ENCODE data around the gene MICAL3. TPM values are rescaled to one million over a fixed set of nuclear protein-coding genes. Genes with fewer than 3 reads are reported as not detected.

MICAL3 gene
- total and polyA plus RNA-seq, 2 of the 8 experiments (the other 6 are each of a cell fraction or from before 2014, with no cell fraction given) = 8.3 to 41.8 TPM

DNA sequence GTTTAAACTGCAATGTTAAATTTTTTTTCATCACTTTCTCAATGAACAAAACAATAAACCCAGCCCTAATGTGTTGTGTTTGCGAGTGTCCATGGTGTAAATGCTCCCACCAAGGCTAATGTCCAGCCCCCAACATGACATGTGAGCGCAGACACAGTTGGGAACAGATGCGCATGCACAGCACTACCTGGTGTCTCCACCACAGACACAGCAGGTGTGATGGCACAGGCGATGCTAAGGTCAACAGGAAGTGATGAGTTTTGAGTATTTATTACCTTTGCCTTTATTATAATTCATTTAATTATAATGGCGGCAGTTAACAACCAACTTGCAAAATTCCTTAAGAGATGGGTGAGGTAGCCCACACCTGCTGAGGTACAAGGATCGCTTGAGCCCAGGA is 42.9 kb downstream of the MICAL3 start:
- Histone ChIP-seq H3K27me3 (replicated peaks in 1 of 4; ENCODE audit: control insufficient read depth in 3 of 4, extremely low read depth in 1 of 4, insufficient read depth in 3 of 4, low read length in 3 of 4) (no peaks in the 10 kb centered on the region), H3K27ac (ENCODE audit: low read depth, low read length) (no peak overlapping the region), H4K5ac (ENCODE audit: insufficient read length, low read depth, low read length) (no peak overlapping the region), H3K9ac (replicated peaks in 1 of 4; ENCODE audit: extremely low read depth in 1 of 4, low read depth in 3 of 4, low read length in 3 of 4) (no peak overlapping the region), H2AK5ac (ENCODE audit: low read depth, low read length) (no peak overlapping the region), H3K23ac (ENCODE audit: insufficient read length) (peak overlapping the region; percentile 59), H4K8ac (ENCODE audit: extremely low read depth, insufficient read depth, low read length) (no peak overlapping the region; the same call in 1 of the 2 replicates), H4K91ac (replicated peaks; ENCODE audit: insufficient read length, low read length) (no peak overlapping the region), H3K14ac (ENCODE audit: insufficient read length) (no peak overlapping the region), H3K4me3 (ENCODE audit: extremely low read depth in 1 of 4, insufficient read depth in 2 of 4, low read depth in 3 of 4, low read length in 4 of 4) (no peak overlapping the region), H2BK15ac (ENCODE audit: low read length) (peak overlapping the region; percentile 25; the same call in 1 of the 2 replicates), H3K4me2 (ENCODE audit: insufficient read depth in 1 of 2, low read depth in 2 of 2, low read length in 2 of 2) (no peak overlapping the region), H2AFZ (ENCODE audit: low read length) (no peak overlapping the region), H3K23me2 (ENCODE audit: low read depth, low read length) (no peaks in the 10 kb centered on the region), H3K9me3 (ENCODE audit: insufficient read depth in 2 of 2, low read depth in 1 of 2, low read length in 1 of 2) (no peaks in the 10 kb centered on the region), H4K20me1 (replicated peaks in 1 of 2; ENCODE audit: control insufficient read depth in 1 of 2, insufficient read depth in 2 of 2, low read length in 2 of 2) (peaks cover 0 to 16% of the 10 kb centered on the region in 2 experiments), H2BK5ac (ENCODE audit: low read depth, low read length) (no peak overlapping the region), H3K56ac (replicated peaks; ENCODE audit: insufficient read length, low read depth, low read length) (no peak overlapping the region), H3K4ac (replicated peaks; ENCODE audit: insufficient read length, low read depth, low read length) (no peak overlapping the region), H2BK12ac (ENCODE audit: low read depth, low read length) (no peak overlapping the region), H3K36me3 (ENCODE audit: control insufficient read depth in 2 of 4, insufficient read depth in 4 of 4, low read length in 3 of 4) (no peaks in the 10 kb centered on the region), H3K79me2 (ENCODE audit: control insufficient read depth in 1 of 2, insufficient read depth in 2 of 2, low read length in 2 of 2) (peaks cover 0 to 48% of the 10 kb centered on the region in 2 experiments; a peak in 2 of 4 replicates), H2BK120ac (replicated peaks; ENCODE audit: low read depth, low read length) (no peak overlapping the region), H2BK20ac (ENCODE audit: low read length) (no peak overlapping the region), H3K4me1 (replicated peaks in 1 of 4; ENCODE audit: control insufficient read depth in 3 of 4, insufficient read depth in 4 of 4, low read length in 3 of 4) (peaks cover 2 to 10% (median 7%) of the 10 kb centered on the region in 4 experiments), H3K18ac (ENCODE audit: extremely low read depth, low read length) (no peak overlapping the region), H3K79me1 (ENCODE audit: low read depth, low read length) (peaks cover 16% of the 10 kb centered on the region)
- TF ChIP-seq SRF (IDR thresholded peaks at IDR 0.05; ENCODE audit: low read depth, low read length) = no peak
- 0 out of 2 replicates have a peak, but pooled peaks have one; percentile 24 for TF ChIP-seq TCF12 (IDR thresholded peaks at IDR 0.05; ENCODE audit: low read depth, low read length)
- ChIA-PET POLR2A (ENCODE audit: partially characterized antibody) (no interaction called here), CTCF (ENCODE audit: partially characterized antibody) (no interaction called here)
- FAIRE-seq (no peak), DNase-seq (ENCODE audit: low read depth in 1 of 2, low spot score in 2 of 2) (no peak)
- WGBS, 2 experiments (ENCODE audit: extremely low coverage in 1 of 2, insufficient coverage in 1 of 2, insufficient read length in 1 of 2, insufficient replicate concordance in 2 of 2, low coverage in 1 of 2, low lambda C conversion rate in 2 of 2, missing lambda C conversion rate in 1 of 2) = 75% methylated on average over 6 of the region's 6 CpGs; no CpG with 5 or more reads in 1 of the 2 experiments
